Limb (tissue), 2 donors: Measurements from ENCODE around the gene SINHCAF.
A peak's percentile ranks its signal among the peaks of the same experiment; 100 is the strongest.
"Not testable (repeated sequence)": the region's sequence is repeated elsewhere in the genome, so short reads cannot be mapped to it uniquely, and the experiment has no call there.

Source experiments
- DNase-seq, 2 donors: peaks; one replicate each; pipeline ENCODE4 v3.0.0-alpha.2; 2016; ENCODE audit errors: extremely low spot score in 2 of 2

The SINHCAF gene

DNA sequence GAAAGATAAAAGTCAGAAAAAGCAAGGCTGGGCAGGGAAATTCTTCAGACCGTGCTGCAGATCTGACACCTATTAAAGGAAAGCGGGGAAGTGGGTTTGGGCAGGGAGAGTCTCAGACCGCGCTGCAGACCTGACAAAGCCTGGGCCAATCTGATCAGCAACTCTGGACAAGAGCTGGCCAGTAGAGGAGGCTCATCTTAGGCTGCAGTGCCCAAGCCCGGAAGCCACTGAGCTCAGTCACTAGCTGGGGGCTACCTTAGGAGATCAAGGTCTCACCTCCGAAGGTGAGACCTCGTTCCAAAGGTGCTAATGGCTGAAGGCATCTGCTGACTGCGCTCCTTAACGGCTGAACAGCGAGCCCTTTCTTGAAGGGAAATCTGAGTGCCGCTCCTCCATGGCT lies 60.2 kb downstream of the SINHCAF start:
- DNase-seq: no peak

DNA sequence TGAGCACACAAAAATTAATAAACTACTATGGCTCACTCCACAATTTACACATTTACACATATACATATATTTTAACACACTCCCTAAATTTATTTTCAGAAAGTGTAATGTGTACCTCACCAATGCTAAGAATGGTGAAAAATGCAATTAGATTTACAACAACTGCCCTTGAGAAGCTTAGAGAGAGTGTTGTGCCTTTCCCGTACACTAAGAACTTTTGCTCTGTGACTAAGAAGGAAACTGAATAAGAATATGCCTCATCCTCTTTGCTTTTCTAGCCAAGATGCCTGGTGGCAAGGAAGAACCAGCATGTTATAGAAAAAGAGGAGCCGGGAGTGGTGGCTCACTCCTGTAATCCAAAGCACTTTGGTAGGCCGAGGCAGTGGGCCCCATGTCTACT lies 62.3 kb downstream of the SINHCAF start:
- DNase-seq: no peak

DNA sequence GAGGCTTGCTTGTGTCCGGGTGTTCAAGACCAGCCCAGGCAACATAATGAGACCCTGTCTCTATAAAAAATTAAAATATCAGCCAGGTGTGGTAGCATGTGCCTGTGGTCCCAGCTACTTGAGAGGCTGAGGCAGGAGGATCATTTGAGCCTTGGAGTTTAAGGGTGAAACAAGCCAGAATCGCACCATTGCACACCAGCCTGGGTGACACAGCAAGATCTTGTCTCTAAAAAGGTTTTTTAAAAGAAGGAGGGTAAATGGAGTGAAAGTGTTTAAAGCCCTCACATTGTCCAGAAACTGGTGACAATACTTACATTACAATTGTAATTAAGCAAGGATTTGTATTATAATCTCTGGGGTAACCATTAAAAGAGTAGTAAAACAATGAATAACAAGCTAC lies 64.2 kb downstream of the SINHCAF start:
- no peak for DNase-seq

DNA sequence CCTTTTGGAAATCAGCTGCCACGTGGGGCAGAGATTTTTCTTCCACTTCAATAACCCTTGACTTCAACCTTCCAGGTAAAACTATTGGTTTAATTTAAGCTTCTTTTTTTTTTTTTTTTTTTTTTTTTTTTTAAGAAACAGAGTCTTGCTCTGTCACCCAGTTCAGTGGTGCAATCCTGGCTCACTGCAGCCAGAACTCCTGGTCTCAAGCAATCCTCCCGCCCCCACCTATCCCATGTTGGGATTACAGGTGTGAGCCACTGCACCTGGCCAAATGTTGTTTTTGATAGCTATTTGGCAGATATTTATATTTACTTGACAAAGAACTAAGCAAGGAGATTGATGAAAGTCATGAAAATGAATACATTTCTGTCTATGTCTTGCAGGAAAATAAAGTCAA lies 65.1 kb downstream of the SINHCAF start:
- no peak for DNase-seq

DNA sequence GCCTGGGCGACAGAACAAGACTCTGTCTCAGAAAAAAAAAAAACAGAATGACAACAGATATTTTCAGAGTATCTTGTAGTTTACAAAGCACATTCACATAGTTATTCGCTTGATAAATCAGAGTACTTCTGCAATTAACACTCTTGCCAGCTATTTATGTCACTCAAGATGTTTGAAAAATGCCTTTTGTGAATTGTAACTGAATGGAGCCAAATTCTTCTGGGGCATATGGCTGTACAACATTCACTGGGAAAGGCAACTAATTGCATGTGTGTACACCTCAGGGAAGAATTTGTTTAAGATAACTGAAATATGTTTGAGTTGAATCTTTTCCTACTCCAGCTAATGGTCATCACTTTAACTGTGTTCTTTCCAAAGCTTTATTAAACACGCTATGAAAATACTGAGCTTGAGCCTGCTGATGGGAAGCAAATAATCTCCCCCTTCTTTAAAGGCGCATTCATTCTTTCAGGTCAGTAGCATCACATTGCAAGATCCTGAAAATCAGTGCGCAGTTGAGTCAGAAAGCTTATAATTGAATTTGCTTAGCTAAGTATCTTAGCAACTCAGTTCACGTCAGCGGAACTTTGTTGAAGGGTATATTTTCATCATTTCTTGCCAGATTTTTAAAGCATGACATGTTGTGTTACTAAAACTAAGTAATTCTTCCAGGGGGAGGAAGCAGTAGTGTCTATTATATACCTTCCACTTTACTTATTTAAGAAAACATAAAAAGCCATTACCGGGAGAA lies 66.6 kb downstream of the SINHCAF start:
- no peak for DNase-seq

DNA sequence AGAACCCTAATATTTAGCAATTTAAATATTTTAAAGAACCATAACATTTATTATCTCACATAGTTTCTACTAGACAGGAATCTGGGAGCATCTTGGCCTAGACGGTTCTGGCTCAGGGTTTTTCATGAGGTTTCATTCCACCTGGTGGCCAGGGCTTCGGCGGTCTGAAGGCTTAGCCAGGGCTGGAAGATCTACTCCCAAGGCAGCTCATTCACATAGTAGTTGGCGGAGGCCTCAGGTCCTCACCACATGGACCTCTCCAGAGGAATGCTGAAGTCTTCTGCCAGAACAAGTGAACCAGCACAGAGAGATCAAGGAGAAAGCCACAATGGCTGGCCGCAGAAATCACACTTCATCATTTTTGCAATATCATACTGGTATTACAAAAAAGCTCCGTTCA lies 68.2 kb downstream of the SINHCAF start:
- no peak for DNase-seq

DNA sequence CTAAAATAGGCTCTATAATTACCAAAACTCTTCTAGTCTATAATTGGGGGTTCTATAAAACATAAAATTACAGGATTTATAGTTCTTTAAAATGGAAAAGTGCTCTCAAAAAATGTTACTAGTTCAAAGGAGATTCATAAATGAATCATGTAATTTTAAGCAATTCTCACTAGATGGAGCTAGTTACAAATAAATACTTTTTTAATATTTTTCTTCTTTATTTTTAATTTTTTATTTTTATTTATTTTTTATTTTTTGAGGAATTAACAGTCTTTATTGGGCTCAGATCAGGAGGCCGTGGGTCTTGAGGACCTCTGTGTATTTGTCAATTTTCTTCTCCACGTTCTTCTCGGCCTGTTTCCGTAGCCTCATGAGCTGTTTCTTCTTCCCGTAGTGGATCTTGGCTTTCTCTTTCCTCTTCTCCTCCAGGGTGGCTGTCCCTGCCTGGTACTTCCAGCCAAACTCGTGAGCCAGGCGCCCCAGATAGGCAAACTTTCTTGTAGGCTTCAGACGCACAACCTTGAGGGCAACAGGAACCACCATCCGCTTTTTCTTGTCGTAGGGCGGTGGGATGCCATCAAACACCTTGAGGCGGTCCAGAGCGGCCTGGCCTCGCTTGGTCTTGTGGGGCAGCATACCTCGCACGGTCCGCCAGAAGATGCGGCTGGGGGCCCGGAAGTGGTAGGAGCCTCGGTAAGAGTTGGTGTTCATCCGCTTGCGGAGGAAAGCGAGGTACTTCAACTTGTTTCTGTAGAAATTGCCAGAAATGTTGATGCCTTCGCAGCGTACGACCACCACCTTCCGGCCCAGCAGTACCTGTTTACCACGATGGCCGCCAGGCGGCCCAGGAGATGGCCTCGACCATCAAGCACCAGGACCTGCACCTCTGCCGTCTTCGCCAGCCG lies 74.0 kb downstream of the SINHCAF start:
- DNase-seq: peak in 1 of 2 donors; percentile 25

DNA sequence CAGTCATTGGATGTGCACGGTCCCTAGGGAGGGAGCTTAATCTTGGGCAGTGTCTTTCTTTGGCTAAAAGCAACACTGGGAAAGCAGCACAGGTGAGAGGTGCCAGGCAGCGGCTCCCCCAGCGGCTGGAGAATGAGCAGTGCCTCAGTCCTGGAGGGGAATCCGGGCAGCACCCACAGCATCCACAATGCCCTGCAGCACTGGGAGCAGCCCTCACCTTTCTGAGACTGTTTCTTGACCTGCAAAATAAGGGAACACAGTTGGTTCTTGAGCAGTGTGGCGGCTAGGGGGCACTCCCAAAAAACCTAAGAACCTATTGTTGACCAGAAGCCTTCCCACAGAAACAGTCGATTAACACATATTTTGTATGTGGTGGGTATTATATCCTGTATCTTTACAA lies 75.8 kb downstream of the SINHCAF start:
- no peak for DNase-seq

DNA sequence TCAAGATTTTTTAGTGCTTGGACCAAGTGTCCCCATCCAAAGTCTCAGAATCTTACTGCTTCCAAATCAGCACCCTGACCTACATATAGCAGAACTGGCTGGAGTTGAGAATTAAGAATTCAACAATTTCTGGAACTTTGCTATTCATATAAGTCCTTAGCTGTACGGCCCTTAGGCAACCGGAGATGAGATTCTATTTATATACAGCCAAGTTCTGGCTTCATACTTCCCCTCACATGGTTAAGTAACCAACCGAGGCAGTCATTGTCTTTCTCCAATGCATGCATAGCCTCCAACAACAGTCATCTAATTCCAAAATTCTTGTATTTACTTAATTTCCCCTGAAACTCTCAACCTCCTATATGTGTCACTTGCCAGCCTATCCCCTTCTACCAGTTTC lies 76.6 kb downstream of the SINHCAF start:
- no peak for DNase-seq

DNA sequence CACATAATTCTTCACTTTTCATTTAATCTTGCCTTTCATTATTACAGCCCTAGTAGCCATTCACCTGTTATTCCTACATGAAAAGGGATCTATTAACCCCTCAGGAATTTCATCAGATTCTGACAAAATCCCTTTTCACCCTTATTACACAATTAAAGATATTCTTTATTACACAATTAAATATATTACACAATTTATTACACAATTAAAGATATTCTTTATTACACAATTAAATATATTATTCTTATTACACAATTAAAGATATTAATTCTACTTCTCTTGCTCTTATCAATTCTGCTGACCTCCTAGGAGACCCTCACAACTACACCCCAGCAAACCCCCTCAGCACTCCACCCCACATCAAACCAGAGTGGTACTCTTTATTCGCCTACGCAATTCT lies 77.1 kb downstream of the SINHCAF start:
- no peak for DNase-seq

DNA sequence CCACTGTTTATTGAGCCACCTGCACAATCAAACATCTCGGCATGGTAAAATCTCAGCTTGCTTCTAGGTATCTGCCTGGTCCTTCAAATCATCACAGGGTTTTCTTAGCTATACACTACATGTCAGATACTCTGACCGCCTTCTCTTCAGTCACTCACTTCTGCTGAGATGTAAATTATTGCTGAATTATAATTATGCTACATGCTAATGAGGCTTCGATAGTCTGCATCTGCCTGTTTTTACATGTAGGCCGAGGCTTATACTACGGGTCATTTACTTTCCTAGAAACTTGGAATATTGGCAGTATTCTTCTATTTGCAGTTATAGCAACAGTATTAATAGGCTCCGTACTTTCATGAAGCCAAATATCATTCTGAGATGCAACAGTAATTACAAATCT lies 77.6 kb downstream of the SINHCAF start:
- DNase-seq: no peak

DNA sequence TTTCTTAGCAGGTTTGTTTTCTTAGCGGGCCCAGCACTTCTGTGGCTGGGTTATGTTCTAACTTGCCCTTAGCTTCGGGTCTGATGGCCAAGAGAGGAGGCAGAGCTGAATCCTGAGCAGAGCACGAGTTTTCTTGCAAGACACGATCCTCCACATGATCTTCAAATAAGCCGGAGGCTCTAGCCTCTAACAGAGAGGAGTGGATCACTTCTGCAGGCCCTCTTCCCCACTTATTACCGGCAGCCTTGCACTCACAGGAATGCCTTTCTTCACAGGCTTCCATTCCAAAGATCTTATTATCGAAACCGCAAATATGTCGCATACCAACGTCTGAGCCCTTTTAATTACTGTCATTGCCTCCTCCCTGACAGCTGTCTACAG lies 79.5 kb downstream of the SINHCAF start:
- no peak for DNase-seq

DNA sequence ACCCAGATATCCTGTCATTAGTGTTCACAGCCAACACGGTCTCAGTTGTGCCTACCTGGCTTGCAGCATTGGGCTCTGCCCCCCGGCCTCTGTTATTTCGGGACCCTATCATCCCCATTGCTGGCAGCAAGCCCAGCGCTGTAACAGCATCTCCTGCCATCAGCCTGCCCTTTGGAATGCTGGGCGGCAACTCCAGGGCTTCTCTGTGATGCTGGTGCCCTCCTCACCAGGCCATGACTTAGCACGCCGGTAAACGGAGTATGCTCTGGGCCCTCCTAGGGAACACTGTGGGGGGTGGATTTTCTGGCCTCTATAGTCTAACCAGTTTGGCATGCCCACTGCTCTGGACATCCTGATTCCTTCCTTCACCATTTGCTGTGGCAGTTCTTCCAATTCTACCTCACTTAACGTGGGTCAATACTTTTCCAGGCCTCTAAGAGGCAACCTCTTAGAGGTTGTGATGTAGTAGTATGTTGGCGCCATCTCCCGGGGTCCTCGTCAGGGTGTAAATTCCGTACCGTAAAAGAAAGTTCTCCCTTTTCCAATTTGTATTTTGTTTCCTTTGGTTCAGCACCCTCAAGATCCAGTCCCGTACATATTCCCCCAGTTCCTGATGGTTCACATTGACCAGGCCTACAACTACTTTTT lies 80.0 kb downstream of the SINHCAF start:
- DNase-seq: no peak

DNA sequence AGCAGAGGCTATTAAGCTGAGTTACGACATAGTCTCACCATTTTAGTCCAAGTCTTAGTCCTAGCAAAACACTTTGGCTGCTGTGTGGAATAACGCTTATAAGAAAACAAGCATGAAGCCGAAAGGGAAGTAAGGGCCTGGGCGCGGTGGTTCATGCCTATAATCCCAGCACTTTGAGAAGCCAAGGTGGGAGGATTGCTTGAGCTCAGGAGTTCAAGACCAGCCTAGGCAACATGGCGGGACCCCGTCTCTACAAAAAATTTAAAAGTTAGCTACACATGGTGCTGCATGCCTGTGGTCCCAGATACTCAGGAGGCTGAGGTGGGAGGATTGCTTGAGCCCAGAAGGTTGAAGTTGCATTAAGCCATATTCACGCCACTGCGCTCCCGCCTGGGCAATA lies 83.5 kb downstream of the SINHCAF start:
- not testable (repeated sequence) for DNase-seq

DNA sequence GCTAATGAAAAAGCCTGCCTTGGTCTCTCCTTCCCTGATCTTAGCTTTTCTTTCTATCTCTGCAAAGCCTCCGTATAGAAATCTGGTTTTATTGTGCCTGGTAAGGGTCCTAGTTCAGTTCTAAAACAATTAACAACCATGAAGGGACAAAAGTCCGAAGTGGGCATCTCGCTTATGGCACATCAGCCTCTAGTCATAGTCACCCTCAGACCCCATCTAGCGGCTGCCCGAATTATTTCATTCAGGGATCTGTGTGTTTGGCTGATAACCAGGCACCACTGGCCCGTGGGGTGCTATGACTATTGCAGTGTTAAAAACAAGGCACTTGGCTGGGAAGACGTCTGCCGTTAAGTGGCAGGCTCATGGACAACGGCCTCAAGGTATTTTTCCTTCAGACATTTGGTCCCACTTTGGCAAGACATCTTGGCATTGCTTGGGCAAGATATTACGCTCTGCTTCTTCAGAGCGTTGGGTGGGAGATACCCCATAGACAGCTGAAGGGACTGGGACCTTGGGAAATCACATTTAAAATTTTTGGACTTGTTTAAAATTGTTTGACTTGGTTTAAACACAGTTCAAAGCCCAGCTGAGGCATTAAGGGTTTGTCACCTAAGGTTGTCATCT lies 87.1 kb downstream of the SINHCAF start:
- DNase-seq: peak; percentile 72 to 74

DNA sequence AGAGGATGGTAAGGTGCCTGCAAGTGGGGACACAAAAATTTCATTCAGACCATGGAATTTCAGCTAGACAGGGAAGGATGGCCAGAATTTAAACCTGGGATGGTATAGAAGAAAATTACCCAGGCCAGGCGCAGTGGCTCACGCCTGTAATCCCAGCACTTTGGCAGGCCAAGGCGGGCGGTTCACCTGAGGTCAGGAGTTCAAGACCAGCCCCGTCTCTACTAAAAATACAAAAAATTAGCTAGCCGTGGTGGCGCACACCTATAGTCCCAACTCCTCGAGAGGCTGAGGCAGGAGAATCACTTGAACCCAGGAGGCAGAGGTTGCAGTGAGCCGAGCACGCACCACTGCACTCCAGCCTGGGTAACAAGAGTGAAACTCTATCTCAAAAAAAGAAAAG lies 87.6 kb downstream of the SINHCAF start:
- not testable (repeated sequence) for DNase-seq

DNA sequence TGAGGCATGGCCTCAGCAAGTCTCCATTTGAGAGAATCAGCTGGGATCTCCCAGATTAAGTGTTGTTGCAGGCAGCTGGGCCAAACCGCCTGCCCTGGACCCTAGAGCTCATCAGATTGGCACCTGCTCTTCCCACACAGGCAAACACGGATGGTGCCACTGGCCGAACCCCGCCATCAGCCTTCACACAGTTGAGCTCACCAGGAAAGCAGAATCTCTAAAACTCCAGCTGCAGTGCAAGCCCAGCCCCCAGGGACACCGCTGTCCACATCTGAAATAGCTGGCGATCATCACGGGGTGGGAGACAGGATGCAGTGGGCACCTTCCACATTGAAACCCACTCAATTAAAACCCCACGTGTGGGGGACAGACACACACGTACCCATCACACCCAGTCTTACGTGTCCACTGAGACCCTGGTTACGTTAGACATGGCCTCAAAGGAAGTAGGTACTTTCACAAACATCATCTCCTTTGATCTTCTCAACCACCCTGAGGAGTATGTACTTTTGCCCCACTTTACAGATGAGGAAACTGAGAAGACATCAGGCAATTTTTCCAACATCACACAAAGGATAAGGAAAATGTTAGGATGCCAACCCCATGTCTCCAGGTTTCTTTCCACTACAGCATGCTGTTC lies 88.8 kb downstream of the SINHCAF start:
- DNase-seq: no peak

DNA sequence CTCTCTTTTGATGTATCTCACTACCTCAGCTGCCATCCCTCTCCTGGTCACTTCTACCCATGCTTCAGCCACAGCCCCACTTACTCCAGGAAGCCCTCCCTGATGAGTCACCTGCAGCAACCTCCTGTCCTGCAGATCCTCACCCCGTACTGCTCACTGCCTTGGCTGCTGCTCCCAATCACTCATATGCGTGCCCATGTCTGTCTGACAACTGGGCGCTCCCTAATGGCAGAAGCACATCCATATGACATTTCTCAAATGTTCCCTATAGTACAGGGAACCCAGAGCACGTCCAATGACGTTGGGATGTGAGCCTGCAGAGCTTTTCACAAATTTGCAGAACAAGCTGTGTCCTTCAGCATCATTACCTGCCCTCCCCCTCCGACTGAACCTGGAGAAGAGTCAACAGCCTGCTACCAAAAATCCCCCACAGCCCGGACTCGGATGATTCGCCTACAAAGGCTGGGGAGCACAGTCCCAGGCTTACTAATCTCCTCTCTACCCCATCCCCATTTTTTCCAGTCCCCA lies 90.0 kb downstream of the SINHCAF start:
- DNase-seq: no peak

DNA sequence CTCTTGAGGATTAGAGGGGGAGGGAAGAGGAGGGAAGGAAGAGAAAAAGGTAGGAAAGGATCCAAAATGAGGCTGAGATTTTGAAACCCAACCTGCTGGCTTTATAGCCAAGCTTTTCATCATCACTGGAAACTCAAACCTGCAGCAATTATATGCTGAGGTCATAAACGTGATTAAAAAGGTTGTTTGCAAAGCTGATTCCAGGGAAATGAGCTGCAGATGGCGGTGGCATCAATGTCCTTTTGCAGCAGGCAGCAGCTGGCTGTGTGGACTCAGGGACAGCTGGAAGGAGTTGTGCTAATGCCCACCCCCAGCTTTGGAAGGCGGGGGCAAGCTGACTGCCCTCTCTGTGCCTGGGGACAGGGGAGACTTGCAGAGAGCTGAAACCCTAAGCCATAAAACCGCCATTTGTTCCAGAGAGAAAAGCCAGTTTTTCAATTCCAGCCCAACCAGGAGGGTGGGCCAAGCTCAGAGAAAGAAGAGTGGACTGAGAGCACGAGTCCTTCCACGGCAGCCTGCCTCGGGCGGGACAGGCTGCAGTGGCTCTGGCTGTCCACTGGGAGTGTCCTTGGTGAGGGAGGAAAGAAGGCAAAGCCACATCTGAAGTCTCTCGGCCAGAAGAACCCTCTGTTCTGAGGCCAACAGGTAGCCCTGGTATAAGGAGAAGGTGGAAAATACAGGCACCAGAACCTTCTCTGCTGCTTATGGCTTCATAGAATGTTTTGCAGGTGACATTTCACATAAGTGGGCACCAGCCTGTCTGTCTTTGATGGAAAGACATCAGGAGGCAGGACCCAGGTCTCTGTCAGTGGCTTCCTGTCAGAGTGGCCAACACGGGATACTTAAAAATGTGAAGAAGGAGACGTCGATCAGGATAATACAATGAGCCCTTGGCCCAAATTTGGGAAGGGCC lies 90.7 kb downstream of the SINHCAF start:
- peak; percentile 61 to 63 for DNase-seq
